ENCODE data around the gene NMRAL1.

- TF ChIP-seq MEIS1 (CRISPR knock-in tag; IDR thresholded peaks at IDR 0.05; ENCODE audit: borderline replicate concordance), result no peak
- no peak for TF ChIP-seq CTCF (tag by site-specific recombination; IDR thresholded peaks at IDR 0.05)
- TF ChIP-seq GLI2 (tag by site-specific recombination; IDR thresholded peaks at IDR 0.05; ENCODE audit: borderline replicate concordance, low read depth), result no peak
- TF ChIP-seq ZNF639 (tag by site-specific recombination; IDR thresholded peaks at IDR 0.05), result no peak
- TF ChIP-seq ZNF302 (tag by site-specific recombination; IDR thresholded peaks at IDR 0.05; ENCODE audit: low read depth), result no peak
- no peak for TF ChIP-seq ZBTB48 (tag by site-specific recombination; IDR thresholded peaks at IDR 0.05)
These were observed 35.7 kb upstream of the NMRAL1 start for GRCh38 chr16:4510131-4510530.

Measured in HEK293 (cell line).